HG03196 (cell line): ENCODE data around the gene PHYHD1.

Source experiments
- ATAC-seq: cut with Tn5 transposase; IDR thresholded peaks from one replicate; pipeline ENCODE4 v1.9.1; 2021; ENCODE audit not compliant: unreplicated experiment

The PHYHD1 gene

DNA sequence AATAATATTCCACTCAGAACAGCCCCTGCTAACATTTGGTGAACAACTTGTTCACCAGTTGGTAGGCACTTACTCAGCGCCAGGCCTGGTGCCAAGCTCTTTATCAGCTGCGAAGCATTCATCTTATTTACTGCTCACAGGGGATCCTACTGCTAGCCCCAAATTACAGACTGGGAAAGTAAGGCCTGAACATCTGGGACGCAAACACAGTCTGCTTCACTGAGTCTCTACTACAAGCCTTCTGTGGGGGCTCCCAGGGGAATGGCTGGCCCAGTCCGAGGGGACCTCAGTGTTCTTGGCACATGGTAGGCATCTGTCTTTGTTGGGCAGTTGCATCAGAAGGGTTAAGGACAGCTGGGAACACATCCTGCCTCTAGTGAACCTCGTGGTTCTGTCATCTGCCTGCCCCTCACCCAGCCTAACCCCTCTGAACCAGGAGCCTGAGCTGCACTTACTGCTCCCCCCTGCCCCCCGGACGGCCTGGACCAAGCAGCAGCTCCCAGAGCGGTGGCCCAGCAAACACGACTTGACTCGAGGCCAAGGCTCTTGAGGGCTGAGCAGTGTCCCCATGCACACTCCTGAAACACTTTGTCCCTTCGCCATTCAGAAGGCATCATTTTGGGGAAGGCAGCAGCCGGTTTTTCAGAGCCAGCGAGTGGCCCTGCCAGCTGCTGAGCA is at the start of gene PHYHD1:
TSS of gene PHYHD1 (plus strand) at position 602 of the 678 bp plus-strand sequence. CDS start 1,342 bp downstream, outside the sequence.
- ATAC-seq: no peak

DNA sequence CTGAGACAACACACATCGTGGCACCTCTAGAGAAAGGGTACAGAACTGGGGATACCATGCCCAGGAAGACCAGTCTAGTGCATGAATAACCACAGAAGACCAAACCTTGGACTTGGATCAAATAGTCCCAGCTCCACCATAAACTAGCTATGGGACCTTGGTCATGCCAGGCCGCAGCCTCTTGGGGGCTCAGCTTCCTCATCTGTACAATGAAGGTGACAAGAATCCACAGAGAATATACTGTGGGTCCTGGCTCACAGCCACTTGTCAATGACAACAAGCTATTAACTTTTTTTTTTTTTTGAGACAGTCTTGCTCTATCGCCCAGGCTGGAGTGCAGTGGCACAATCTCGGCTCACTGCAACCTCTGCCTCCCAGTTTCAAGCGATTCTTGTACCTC is 42.9 kb upstream of the PHYHD1 start:
- no peak for ATAC-seq

DNA sequence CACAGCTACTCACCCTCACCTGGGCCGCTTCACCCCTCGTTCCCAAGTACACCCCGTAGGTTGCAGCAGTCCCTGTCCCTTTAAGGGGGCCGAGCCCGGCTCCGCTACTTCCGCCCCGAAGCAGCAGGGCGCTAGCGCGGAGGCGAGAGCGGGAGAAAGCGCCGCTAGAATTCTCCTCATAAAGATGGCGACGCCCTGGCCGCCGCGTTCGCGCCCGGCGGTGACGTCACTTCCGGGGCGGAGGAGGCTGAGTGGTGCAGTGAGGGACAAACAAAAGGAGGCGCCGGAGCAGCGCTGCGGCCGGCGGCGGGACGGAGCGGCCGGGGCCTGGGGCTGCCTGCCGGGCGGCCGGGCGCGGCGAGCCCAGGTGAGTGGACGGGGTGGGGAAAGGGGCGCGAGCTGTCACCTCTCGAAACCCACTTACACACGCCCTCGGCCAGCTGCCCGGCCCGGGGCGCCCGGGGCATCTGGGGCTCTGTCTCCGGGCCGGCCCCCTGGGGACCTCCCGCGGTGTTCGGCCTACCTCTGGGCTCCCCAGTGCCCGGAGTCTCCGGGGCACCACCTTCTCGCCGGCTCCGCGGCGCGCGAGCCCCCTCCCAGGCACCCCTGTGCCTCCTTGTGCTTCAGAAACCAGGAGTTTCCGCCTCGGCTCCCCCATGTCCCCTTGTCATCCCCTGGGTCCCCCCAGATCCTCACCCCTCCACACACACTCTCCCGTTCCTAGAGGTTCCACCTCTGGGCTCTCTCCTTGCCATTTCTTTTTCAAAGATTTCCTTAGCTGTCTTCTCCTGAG is 38.7 kb upstream of the PHYHD1 start, which contains the start of the genes KYAT1 and LRRC8A:
TSS of gene KYAT1 (minus strand) at position 67 of the 793 bp plus-strand sequence. CDS start 36,545 bp downstream, outside the sequence.
TSS of gene LRRC8A (plus strand) at position 250 of the 793 bp plus-strand sequence. CDS start 25,032 bp downstream, outside the sequence.
- ATAC-seq: peak; percentile 81

GRCh38 chr9:128882677-128883603 is 37.8 kb upstream of the PHYHD1 start:
- no peak for ATAC-seq

GRCh38 chr9:128884164-128884563 is 36.6 kb upstream of the PHYHD1 start:
- no peak for ATAC-seq

GRCh38 chr9:128885376-128885775 is 35.4 kb upstream of the PHYHD1 start:
- no peak for ATAC-seq

- ATAC-seq: no peak
These were observed 35.0 kb upstream of the PHYHD1 start for GRCh38 chr9:128885798-128886197.

- ATAC-seq: no peak
These were observed 34.4 kb upstream of the PHYHD1 start for GRCh38 chr9:128886211-128886891.

- no peak for ATAC-seq
These were observed 33.7 kb upstream of the PHYHD1 start for GRCh38 chr9:128887049-128887448.

GRCh38 chr9:128887914-128888350 is 32.9 kb upstream of the PHYHD1 start:
- ATAC-seq: no peak

GRCh38 chr9:128891321-128892220 is 29.2 kb upstream of the PHYHD1 start:
- ATAC-seq: no peak

- no peak for ATAC-seq
These were observed 28.4 kb upstream of the PHYHD1 start for GRCh38 chr9:128892221-128892921.

GRCh38 chr9:128893354-128893753 is 27.4 kb upstream of the PHYHD1 start:
- no peak for ATAC-seq

- no peak for ATAC-seq
These were observed 26.0 kb upstream of the PHYHD1 start for GRCh38 chr9:128894764-128895163.

- no peak for ATAC-seq
These were observed 25.2 kb upstream of the PHYHD1 start for GRCh38 chr9:128895556-128895955.

GRCh38 chr9:128898382-128898781 is 22.4 kb upstream of the PHYHD1 start:
- no peak for ATAC-seq

- no peak for ATAC-seq
These were observed 21.8 kb upstream of the PHYHD1 start for GRCh38 chr9:128898845-128899565.
